Measurements from ENCODE around the gene CASQ1. TPM values are rescaled to one million over a fixed set of nuclear protein-coding genes. Genes with fewer than 3 reads are reported as not detected.

Gene CASQ1
- total RNA-seq, 1 donor from 2014 or later, result 4.9 TPM

DNA sequence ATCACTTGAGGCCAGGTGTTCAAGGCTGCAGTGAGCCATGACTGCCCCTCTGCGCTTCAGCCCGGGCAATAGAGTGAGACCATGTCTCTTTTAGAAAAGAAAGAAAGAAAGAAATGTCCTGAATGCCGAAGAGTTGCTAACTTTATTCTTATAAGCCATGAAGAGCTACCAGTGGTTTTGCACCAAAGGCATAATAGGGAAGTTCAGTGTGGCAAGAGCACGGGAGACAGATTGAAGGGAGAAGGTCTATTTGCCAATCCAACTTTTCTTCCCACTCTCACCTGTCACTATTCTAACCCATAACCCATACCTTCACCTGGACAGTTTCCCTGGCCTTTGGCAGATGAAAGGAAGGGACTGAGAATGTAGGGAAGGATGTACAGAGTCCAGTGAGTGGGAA lies 10.4 kb downstream of the CASQ1 start:
- DNase-seq (ENCODE audit: low spot score in 2 of 2) (no peak), FAIRE-seq (no peak)

DNA sequence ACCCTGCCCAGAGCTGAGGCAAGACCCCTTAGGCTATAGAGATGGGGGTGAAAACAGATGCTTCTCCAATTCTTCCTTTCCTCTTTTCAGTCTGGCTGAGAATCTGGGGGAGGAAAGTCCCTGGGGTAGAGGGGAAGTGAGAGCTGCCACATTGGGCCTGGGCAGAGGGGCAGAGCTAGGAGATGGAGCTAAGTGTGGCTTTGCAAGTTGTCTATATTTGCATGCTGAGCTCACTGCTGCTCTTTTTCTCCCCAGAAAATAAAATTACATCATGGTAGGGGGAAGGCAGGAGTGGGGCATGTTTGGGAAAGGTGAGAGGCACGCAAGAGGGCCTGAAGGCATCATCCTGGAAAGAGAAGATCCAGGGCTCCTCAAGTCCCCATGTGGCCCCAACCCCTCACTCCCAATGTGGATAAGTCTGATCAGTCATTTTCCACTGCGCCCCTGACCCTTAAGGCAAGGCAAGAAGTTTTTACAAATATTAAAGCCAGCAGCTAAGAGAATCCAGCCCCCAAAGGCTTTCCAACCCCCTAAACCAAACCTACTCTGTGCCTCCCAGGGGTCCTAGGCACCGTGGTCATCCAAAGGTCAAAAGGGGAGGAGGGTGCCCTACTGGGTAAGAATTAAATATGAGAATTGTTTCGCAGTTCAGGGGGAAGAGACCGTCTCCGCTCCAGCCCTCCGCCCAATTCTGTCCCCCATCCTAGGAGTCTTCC lies 14.3 kb downstream of the CASQ1 start:
- no peak for FAIRE-seq

GRCh38 chr1:160205242-160206035 lies 15.1 kb downstream of the CASQ1 start, which contains the start of gene PEA15:
Gene PEA15, plus strand, starts transcription at chr1:160205384. Its CDS starts 6,161 bp downstream, at chr1:160211545.
- peak; percentile 88 to 91 for DNase-seq (ENCODE audit: low spot score in 2 of 2)
- no peak for FAIRE-seq

More for the DNA sequence above, 14.3 kb downstream of the CASQ1 start:
- peak in 1 of 2 donors; percentile 42 for DNase-seq (ENCODE audit: low spot score in 2 of 2)

DNA sequence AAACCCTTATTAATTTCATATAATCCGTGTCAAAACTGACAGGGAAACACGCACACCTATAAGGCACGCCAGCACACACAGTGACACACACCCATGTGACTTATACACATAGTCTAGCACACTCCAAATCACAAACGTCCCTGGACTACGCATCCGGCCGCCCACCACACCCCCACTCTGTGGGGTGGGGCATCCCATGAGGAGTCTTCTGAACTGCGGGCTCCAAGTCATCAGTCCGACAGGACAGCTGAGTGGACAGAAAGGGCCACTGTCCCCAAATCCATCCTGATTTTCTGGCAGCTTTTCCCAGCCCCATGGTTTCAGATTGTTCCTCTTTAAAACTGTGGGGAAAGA lies 15.6 kb downstream of the CASQ1 start:
- FAIRE-seq, result no peak
- peak; percentile 47 to 71 for DNase-seq (ENCODE audit: low spot score in 2 of 2)

- DNase-seq (ENCODE audit: low spot score in 2 of 2), result peak in 1 of 2 donors; percentile 42
- FAIRE-seq, result no peak
Observed at GRCh38 chr1:160206421-160207117, 16.2 kb downstream of the CASQ1 start.

- FAIRE-seq, result no peak
- no peak for DNase-seq (ENCODE audit: low spot score in 2 of 2)
Observed at GRCh38 chr1:160207118-160207650, 16.8 kb downstream of the CASQ1 start.

- no peak for FAIRE-seq
- DNase-seq (ENCODE audit: low spot score in 2 of 2), result no peak
Observed at GRCh38 chr1:160207771-160208556, 17.6 kb downstream of the CASQ1 start.

GRCh38 chr1:160208557-160209320 lies 18.4 kb downstream of the CASQ1 start:
- FAIRE-seq, result no peak
- DNase-seq (ENCODE audit: low spot score in 2 of 2), result no peak

DNA sequence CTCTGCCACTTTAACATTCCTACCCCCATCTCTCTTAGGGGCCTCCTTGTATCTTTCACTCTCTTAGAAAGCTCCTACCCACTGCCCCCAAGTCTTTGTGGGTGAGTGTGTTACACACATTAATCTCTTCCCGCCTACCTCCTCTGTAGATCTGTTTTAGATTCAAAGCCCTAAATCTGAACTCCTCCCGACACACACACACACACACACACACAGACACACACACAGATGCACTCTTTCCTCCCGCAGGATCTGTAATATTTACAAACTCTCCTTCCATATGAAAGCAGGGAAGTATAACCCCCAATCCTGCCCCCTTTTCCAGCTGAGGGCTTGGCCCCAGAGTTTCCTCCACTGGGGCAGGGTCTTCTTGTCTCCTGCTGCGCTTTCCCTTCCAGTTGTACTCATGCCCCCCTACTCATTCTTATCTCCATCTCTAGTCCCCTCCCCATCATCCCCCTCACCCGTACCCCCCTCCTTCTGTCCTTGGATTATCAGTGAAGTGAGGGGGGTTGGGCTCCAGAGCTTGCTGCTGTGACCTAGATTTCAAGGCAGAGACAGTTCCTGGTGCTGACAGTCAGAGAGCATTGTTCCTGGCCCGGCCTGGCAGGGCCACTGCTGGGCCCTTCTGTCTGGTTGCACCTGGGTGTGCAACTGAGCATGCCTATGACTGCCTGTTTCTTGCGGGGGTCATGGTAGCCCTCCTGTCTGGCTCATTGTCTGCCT lies 19.1 kb downstream of the CASQ1 start:
- FAIRE-seq, result no peak
- peak in 1 of 2 donors; percentile 51 for DNase-seq (ENCODE audit: low spot score in 2 of 2)

DNA sequence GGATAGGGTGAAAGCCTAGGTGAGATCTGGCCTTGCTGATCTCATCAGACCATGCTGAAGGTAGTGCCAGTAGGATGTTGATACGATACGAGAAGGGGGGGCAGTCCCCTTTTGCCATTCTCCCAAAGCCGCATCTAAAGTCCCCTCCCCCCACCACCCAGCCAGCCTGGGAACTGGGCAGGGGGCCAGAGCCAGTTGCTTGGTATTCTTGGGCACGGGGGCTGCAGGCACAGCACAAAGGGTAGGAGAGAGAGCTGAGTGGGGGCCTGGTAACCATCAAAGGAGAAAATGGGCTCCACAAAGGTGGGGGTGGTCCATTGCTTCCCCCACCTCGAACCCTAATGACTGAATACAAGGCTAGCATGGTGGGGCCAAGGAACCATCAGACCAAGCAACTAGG lies 20.2 kb downstream of the CASQ1 start:
- FAIRE-seq (no peak), DNase-seq (ENCODE audit: low spot score in 2 of 2) (no peak)

DNA sequence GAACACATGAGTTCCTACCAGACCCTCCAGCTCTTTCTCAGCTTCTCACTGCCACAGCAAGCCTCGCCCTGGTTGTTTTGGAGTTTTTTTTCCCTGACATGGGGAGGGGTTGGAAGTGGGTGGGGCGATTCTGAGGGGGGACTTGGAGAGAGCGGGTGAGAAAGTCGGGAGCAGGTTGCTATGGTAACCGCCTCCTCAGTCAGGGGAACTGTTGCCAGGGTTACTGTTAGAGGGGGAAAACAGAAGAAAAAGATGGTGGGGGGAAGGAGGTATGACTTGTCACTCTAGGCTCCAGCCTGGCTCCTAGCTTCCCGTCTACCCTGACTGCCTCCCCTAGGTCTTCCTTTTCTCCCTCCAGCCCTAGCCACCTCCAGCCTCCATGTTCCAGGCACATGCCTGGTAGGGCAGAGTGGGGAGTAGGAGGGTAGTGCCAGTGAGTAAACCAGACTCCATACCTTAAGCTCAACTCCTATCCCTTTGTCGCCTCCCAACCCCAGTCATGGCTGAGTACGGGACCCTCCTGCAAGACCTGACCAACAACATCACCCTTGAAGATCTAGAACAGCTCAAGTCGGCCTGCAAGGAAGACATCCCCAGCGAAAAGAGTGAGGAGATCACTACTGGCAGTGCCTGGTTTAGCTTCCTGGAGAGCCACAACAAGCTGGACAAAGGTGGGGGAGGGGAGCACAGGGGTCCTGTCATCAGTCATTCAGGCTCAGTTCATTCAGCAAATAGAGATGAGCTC lies 20.8 kb downstream of the CASQ1 start:
- FAIRE-seq (no peak), DNase-seq (ENCODE audit: low spot score in 2 of 2) (no peak)

GRCh38 chr1:160214481-160215140 lies 24.2 kb downstream of the CASQ1 start:
- FAIRE-seq, result no peak
- DNase-seq (ENCODE audit: low spot score in 2 of 2), result no peak

DNA sequence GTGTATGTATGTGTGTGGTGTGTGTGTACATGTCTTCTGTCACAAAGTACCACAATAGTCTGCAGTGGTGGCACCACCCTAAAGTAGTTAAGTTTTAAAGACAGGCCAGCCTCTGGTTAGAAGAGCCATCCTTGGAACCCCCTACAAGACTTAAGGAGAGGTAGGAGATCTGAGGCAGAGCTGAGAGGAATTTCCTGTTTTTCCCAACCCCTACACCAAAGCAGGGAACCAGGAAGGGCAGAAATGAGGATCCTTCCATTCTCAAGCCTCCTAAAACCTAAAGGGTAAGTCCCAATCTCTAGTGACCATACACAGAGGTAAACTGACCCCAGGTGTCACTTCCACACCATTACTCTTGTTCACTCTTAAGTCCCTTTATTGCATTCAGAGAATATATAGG lies 25.9 kb downstream of the CASQ1 start:
- DNase-seq (ENCODE audit: low spot score in 2 of 2) (no peak), FAIRE-seq (no peak)

DNA sequence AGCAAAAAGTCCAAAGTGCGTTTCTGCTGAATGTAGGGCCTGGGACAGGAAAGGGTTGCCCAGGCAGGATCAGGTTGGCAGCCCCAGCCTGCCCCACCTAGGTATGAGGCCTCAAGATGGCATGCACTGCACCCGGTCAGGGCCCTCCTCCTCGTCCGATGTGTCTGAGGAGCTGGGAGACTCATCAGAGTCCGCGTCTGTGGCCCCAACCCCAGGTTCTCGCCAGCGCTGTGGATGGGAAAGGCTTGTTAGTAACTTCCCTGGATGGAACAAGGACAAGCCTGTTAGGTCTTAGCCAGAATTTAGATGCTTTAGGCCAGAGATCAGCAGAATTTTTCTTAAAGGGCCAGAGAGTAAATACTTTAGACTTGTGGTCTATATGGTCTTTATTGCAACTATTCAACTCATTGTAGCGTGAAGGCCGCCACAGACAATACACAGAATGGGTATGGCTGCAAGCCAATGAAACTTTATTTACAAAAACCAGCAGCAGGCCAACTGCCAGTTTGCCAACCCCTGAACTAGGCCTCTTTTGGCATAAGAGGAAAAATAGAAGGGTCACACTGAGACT lies 27.2 kb downstream of the CASQ1 start:
- DNase-seq (ENCODE audit: low spot score in 2 of 2) (no peak), FAIRE-seq (no peak)

GRCh38 chr1:160219062-160219929 lies 28.9 kb downstream of the CASQ1 start:
- DNase-seq (ENCODE audit: low spot score in 2 of 2), result peak; percentile 50 to 61
- no peak for FAIRE-seq

GRCh38 chr1:160220301-160220700 lies 29.9 kb downstream of the CASQ1 start:
- FAIRE-seq (no peak), DNase-seq (ENCODE audit: low spot score in 2 of 2) (no peak)
